H1 (cell line): Measurements from ENCODE around the gene TLE3. TPM values are rescaled to one million over a fixed set of nuclear protein-coding genes. Genes with fewer than 3 reads are reported as not detected.

Experiments used
- ATF3 ChIP-seq: IDR thresholded peaks from 2 replicates; pipeline ENCODE4 v1.6.1; 2011; ENCODE audit warnings: low read depth, mild to moderate bottlenecking, low read length; ENCODE audit not compliant: insufficient read depth
- polyA plus RNA-seq, 7 experiments: library from polyadenylated mRNA; depleted of rRNA in 3 of 7; stranded (reverse) in 5 of 7; unstranded in 2 of 7; fragments of >200 nt in 5 of 7; fragments of 200-250 nt in 2 of 7; gene quantifications; 1 replicate in 5 of 7; 2 replicates in 1 of 7; 4 replicates in 1 of 7; pipeline versions ENCODE4 v1.2.1 to v1.2.3, GENCODE V29; 2011 to 2013; ENCODE audit warnings: missing spikeins in 2 of 7, mixed read lengths in 2 of 7
- total RNA-seq: library from RNA; stranded (reverse); fragmentation: NEBNext Ultra II Directional; extraction: Animal tissue kit (Norgen Biotek cat#: 25700); gene quantifications from 2 replicates; pipeline ENCODE4 v1.2.1, GENCODE V29; 2021

Gene TLE3
- total and polyA plus RNA-seq, 2 of the 8 experiments (the other 6 are each of a cell fraction or from before 2014, with no cell fraction given), result 25.1 to 61.2 TPM

GRCh38 chr15:70069716-70070115, 28.0 kb downstream of the TLE3 start (continued):
- TF ChIP-seq ATF3, result no peak
